ENCODE results near the gene HTRA1. TPM values are rescaled to one million over a fixed set of nuclear protein-coding genes. Genes with fewer than 3 reads are reported as not detected.

The HTRA1 gene
- total and polyA plus RNA-seq, 10 donors: 18.3 to 63.7 (median 35.3) TPM

- Histone ChIP-seq H3K36me3 (no peaks in the 10 kb centered on the region), H3K27me3 (replicated peaks in 1 of 7) (peaks cover 0 to 84% (median 39%) of the 10 kb centered on the region in 7 donors), H3K4me3 (no peak overlapping the region), H3K27ac (no peak overlapping the region), H3K9me3 (no peaks in the 10 kb centered on the region), H3K4me1 (peaks cover 5 to 44% (median 29%) of the 10 kb centered on the region in 6 donors)
- 77 to 89% (median 87%) methylated on average over 4 of the region's 4 CpGs for WGBS, 5 donors
- DNase-seq: no peak
- TF ChIP-seq POLR2A (IDR thresholded peaks at IDR 0.05) (no peak), POLR2AphosphoS5 (IDR thresholded peaks at IDR 0.05) (no peak)
- TF ChIP-seq, protein P1, sequence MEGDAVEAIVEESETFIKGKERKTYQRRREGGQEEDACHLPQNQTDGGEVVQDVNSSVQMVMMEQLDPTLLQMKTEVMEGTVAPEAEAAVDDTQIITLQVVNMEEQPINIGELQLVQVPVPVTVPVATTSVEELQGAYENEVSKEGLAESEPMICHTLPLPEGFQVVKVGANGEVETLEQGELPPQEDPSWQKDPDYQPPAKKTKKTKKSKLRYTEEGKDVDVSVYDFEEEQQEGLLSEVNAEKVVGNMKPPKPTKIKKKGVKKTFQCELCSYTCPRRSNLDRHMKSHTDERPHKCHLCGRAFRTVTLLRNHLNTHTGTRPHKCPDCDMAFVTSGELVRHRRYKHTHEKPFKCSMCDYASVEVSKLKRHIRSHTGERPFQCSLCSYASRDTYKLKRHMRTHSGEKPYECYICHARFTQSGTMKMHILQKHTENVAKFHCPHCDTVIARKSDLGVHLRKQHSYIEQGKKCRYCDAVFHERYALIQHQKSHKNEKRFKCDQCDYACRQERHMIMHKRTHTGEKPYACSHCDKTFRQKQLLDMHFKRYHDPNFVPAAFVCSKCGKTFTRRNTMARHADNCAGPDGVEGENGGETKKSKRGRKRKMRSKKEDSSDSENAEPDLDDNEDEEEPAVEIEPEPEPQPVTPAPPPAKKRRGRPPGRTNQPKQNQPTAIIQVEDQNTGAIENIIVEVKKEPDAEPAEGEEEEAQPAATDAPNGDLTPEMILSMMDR (IDR thresholded peaks at IDR 0.05 in 8 of 11, conservative IDR thresholded peaks at IDR 0.05 in 3 of 11): no peak
- intact Hi-C loops (cut with DNase I; ENCODE audit: low total_unique reads): no loop called here
Measured at GRCh38 chr10:122464250-122464510, 2.8 kb downstream of the HTRA1 start.

GRCh38 chr10:122464586-122464985 lies 3.2 kb downstream of the HTRA1 start:
- Histone ChIP-seq H3K4me3 (no peak overlapping the region), H3K27me3 (replicated peaks in 1 of 7) (peaks cover 0 to 84% (median 36%) of the 10 kb centered on the region in 7 donors), H3K9me3 (no peaks in the 10 kb centered on the region), H3K27ac (no peak overlapping the region), H3K4me1 (peaks cover 5 to 49% (median 27%) of the 10 kb centered on the region in 6 donors), H3K36me3 (no peaks in the 10 kb centered on the region)
- 88 to 93% (median 92%) methylated on average over 9 to 11 of the region's 11 CpGs for WGBS, 5 donors
- DNase-seq: no peak
- TF ChIP-seq POLR2AphosphoS5 (IDR thresholded peaks at IDR 0.05): no peak
- TF ChIP-seq POLR2A (IDR thresholded peaks at IDR 0.05): no peak
- TF ChIP-seq, protein P1 (IDR thresholded peaks at IDR 0.05 in 8 of 11, conservative IDR thresholded peaks at IDR 0.05 in 3 of 11): no peak
- intact Hi-C loops (cut with DNase I; ENCODE audit: low total_unique reads): no loop called here

DNA sequence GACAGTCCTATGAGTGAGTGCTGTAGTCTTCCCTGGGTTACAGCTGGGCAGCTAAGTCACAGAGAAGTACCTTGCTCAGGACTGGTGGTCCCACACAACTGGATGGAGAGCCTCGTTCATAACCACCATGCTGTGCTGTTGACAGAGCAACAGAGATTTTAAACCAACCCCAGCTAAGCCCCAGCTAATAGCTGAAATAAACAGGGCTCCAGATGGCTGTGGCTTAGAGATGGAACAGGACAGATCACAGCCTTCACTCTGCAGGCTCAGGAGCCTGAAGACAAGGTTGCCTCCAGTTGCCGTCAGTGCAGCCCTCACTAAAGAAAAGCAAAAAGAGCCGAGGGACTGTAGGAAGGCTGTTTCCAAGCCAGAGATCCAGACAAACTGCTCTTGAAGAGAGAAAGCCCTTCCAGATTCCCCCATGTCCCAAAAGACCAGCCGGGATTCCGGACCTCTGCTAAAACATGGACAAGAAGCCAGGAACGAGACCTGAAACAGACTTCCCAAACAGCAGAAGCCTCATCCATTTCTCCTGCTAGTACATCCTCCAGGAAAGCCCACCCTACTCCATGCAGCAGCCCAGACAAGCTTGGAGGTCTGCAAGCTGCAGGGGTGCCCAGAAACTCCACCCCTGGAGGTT lies 4.2 kb downstream of the HTRA1 start:
- TF ChIP-seq POLR2AphosphoS5 (IDR thresholded peaks at IDR 0.05) (no peak), POLR2A (IDR thresholded peaks at IDR 0.05) (no peak)
- TF ChIP-seq, protein P1 (IDR thresholded peaks at IDR 0.05 in 8 of 11, conservative IDR thresholded peaks at IDR 0.05 in 3 of 11): no peak
- Histone ChIP-seq H3K4me1 (peaks cover 5 to 44% (median 21%) of the 10 kb centered on the region in 6 donors), H3K27ac (no peak overlapping the region), H3K36me3 (no peaks in the 10 kb centered on the region), H3K4me3 (no peak overlapping the region), H3K27me3 (replicated peaks in 1 of 7) (peaks cover 0 to 75% (median 26%) of the 10 kb centered on the region in 7 donors), H3K9me3 (no peaks in the 10 kb centered on the region)
- no peak for DNase-seq
- intact Hi-C loops (cut with DNase I; ENCODE audit: low total_unique reads): no loop called here
- 68 to 89% (median 80%) methylated on average over 6 of the region's 6 CpGs for WGBS, 5 donors

GRCh38 chr10:122466951-122467381 lies 5.6 kb downstream of the HTRA1 start:
- intact Hi-C loops (cut with DNase I; ENCODE audit: low total_unique reads): no loop called here
- TF ChIP-seq, protein P1 (IDR thresholded peaks at IDR 0.05 in 8 of 11, conservative IDR thresholded peaks at IDR 0.05 in 3 of 11): no peak
- TF ChIP-seq POLR2A (IDR thresholded peaks at IDR 0.05): no peak
- TF ChIP-seq POLR2AphosphoS5 (IDR thresholded peaks at IDR 0.05): no peak
- H3K4me3 ChIP-seq: no peak overlapping the region
- no peak overlapping the region for H3K27ac ChIP-seq
- 66 to 90% (median 72%) methylated on average over 8 of the region's 8 CpGs for WGBS, 5 donors
- no peaks in the 10 kb centered on the region for H3K9me3 ChIP-seq
- no peaks in the 10 kb centered on the region for H3K36me3 ChIP-seq
- peak; percentile 31 for DNase-seq
- H3K27me3 ChIP-seq (replicated peaks in 1 of 7): peaks cover 0 to 72% (median 17%) of the 10 kb centered on the region in 7 donors
- peaks cover 0 to 36% (median 13%) of the 10 kb centered on the region in 6 donors for H3K4me1 ChIP-seq
